Activated CD4-positive, alpha-beta T cell treated with anti-CD3 and anti-CD28 coated beads for 24 hours (primary cell): ENCODE measurements around the gene CLN6.
"Not testable (repeated sequence)": the region's sequence is repeated elsewhere in the genome, so short reads cannot be mapped to it uniquely, and the experiment has no call there.

Experiments used
- DNase-seq, 2 donors: peaks; one replicate each; pipeline ENCODE4 v3.0.0-alpha.2; 2020; ENCODE audit warnings: low read depth in 2 of 2

Gene CLN6

DNA sequence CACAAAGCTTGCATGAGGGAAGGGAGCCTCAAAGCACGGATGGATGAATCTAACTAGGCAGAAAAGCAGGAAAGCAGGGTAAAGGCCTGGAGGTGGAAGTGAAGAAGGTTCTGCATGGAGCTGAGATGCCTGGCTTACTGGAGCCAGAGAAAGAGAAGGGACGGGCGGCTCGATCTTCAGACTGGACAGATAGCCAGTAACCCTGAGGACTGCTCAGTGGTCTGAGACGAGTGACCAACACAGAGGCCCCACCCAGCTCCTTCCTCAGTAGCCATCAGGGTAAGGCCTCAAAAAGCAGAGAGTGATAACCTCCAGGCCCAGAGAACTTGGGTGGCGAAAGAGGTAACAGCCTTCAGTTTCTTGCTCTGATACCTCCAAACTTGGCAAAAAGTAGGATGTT is 6.4 kb downstream of the CLN6 start:
- no peak for DNase-seq

DNA sequence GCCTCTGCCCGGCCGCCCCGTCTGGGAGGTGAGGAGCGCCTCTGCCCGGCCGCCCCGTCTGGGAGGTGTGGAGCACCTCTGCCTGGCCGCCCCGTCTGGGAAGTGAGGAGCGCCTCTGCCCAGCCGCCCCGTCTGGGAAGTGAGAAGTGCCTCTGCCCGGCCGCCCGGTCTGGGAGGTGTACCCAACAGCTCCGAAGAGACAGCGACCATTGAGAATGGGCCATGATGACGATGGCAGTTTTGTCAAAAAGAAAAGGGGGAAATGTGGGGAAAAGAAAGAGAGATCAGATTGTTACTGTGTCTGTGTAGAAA is 7.1 kb downstream of the CLN6 start:
- DNase-seq: not testable (repeated sequence)

DNA sequence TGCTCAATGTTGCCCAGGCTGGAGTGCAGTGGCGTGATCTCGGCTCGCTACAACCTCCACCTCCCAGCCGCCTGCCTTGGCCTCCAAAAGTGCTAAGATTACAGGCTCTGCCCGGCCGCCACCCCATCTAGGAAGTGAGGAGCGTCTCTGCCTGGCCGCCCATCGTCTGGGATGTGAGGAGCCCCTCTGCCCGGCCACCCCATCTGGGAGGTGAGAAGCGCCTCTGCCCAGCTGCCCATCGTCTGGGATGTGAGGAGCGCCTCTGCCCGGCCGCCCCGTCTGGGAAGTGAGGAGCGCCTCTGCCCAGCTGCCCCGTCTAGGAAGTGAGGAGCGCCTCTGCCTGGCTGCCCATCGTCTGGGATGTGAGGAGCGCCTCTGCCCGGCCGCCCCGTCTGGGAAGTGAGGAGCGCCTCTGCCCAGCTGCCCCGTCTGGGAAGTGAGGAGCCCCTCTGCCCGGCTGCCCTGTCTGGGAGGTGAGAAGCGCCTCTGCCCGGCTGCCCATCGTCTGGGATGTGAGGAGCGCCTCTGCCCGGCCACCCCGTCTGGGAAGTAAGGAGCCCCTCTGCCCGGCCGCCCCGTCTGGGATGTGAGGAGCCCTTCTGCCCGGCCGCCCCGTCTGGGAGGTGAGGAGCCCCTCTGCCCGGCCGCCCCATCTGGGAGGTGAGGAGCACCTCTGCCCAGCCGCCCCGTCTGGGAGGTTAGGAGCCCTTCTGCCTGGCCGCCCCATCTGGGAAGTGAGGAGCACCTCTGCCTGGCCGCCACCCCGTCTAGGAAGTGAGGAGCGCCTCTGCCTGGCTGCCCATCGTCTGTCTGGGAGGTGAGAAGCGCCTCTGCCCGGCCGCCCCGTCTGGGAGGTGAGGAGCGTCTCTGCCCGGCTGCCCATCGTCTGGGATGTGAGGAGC is 7.7 kb downstream of the CLN6 start:
- not testable (repeated sequence) for DNase-seq

DNA sequence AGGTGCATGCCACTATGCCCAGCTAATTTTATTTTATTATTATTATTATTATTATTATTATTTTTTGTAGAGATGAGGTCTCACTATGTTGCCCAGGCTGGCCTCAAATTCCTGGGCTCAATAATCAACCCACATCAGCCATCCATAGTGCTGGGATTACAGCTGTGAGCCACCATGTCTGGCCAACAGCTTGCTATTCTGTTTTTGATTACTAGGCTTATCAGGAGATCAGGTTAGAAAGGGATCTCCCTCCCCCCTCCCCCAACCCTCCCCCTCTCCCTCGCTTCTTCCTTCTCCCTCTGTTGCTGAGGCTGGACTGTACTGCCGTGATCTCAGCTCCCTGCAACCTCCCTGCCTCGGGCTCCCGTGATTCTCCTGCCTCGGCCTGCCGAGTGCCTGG is 8.6 kb downstream of the CLN6 start:
- no peak for DNase-seq

DNA sequence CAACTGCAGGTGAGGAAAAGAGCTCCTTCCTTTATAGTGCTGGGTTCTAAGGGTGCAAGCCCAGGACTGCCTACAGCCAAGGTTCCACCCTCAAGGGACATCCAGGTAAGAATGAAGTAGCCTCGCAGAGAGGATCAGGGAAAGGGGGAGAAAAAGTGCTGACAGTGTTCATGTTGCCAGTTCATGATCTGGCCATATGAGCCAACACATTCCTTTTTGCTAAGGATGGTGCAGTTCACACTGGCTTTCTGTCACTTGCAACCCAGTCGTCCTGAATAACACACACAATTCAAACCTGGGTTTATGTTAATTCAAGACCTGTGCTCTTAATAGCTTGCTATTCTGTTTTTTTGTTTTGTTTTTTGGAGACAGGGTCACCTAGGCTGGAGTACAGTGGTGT is 9.0 kb downstream of the CLN6 start:
- no peak for DNase-seq

DNA sequence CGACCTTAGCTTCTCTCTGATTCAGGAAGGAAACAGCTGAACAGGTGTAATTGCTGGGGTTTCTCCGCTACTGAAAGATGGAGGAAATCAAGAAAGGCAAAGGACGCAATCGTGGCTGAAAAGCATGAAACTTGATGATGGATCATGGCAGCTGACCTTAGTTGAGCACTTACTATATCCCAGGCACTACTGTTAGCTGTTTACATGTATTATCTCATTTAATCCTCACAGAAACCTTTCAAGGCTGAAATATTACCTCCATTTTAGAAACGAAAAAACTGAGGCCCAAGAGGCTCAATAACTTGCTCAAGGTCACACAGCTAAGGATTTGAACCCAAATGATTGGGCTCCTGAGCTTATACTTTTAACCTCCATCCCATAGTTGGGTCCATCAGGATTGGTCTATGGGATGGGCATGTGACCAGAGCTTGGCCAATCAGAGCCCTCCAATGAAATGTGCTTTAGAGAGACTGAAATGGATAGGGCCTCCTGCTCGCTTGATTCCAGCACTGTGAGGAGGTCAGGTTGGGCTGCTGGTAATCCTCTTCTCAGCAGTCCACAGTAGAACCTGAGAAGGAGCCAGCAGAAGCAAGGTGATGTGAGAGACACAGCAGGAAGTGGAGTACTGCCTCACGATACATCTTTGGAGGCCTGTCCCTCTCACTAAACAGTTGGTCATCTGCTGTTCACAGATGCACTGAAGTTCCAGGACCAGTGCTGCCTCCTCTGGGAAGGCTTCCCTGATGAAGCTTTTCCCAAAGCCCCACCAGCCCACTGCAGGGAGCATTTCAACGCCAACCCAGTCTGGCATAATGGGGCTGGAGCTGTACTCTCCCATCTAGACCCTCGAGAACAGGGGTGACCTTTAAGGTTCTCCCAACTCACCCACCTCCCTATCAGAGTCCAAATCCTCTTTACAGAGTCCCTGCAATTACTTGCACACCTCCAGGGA is 10.4 kb downstream of the CLN6 start:
- no peak for DNase-seq

DNA sequence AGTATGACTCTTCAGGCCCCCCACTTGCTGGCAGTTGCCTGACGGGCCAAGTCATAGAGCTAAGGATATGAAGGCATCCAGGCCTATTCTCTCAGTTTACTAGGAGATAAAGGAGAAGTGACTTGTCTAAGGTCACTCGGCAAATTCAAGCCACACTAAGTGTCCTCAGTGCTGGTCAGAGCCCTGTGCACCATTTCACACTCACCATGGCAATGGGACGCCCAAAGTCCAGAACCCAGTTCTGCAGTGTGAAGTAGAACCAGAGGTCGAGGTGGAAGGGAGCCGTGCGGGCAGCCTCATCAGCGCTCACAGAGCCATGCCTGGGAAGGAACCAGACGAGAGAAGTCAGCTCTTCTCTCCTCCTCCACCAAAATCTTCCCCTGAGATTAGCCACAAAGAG is 11.2 kb downstream of the CLN6 start:
- DNase-seq: no peak

DNA sequence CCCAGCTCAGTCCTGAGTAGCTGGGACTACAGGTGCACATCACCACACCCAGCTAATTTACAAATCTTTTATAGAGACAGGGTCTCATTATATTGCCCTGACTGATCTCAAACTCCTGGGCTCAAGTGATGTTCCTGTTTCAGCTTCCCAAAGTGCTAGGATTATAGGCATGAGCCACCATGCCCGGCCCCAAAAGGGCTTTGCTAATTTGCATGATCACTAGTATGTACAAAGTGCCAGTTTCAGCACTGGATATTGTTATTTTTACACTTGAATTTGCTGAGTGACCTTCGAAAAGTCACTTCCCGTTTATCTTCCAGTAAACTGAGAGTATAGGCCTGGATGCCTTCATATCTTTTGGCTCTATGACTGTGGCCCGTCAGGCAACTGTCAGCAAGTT is 12.2 kb downstream of the CLN6 start:
- no peak for DNase-seq

DNA sequence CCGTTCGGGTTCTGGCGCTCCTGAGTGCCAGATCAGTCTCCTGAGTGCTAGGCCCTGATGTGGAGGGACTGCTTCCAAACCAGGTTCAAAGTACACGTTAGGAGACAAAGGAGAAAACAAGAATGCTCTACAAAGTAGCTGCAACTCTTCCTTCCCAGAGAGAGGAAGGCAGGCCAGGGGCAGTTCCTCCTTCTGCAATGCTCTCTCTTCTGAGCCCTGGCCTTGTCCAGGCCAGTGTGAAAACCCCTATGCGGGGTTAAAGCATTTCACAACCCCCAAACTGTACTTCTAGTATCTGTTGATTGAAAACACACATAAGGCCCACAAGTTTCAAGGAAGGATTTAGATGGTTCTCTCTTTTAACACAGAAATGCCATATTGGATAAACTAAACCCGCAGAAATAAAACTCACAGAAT is 14.7 kb downstream of the CLN6 start:
- no peak for DNase-seq

DNA sequence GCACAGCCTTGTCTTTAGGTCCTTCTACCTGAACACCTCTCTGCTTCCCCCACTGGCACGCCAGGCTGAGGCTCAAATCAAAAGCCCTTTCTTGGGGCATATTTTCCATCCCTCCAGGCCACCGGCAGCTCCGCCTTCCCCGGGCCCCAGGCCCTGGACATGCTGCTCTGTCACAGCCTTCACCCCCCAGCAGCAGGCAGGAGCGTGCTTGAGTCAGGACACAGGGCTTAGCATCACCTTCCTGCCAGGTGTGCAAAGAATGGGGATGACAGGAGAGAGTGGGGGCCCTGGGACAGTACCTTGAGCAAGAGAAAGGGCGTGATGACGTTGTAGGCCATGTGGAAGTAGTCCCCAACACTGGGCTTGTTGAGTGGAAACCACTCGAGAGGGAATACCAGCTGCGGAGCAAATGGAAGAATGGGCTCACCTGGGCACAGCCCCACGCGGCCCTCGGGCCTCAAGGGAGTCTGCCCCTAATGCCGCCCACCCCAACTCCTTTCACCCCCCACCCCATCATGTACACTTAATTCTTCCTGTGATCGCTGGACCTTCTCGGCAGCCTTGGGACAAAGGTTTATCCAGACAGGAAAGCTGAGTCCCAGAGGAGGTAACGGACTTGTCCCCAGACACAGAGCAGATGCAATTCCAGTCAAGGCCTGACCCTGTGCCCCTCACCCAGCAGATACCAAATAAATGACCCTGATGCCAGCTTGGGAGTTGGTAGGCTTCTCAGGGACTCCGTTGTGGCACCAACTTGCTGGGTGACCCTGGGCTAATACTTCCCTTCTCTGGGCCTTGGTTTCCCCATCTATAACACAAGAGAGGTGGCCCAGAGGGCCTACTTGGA is 15.3 kb downstream of the CLN6 start:
- no peak for DNase-seq

DNA sequence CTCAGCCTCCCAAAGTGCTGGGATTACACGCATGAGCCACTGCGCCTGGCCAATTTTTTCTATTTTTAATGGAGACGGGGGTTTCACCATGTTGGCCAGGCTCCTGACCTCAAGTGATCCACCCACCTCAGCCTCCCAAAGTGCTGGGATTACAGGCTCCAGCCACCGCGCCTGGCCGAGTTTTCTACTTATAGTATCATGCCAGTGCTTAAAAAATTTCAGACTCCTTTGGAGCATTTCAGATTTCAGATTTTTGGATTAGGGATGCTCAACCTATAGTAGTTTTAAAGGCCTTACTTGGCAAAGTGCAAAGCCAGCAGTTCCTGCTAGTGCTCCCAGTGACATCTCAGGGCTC is 16.1 kb downstream of the CLN6 start:
- DNase-seq: not testable (repeated sequence)

DNA sequence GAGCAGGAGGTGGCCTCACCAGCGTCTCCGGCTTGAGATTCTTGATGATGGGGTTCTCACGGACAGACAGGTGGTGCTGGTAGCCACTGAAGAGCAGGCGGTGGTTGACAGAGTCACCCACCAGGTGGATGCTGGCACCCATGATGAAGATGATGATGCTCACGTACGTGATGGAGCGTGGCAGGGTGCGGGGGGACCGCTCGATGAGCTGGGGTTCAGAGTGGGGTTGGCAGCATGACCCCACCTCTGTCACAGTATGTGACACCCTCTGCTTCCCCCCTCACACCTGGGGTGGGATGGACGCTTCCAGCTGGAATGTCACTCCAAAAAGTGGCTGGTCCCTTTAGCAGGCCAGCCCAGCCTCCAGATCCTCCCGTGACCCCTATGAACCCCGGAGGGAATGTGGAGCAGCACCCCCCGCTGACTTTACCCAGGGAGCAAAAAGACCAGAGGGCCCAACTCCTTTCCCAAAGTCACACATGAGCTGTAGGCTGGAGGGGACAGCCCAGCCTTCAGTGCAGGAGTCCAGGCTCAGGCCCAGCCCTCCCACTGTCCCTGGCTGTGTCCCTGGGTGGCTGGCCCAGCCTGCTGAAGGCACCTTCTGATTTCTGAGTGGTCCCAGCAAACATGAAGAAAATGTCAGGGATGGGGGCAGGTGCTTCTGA is 17.7 kb downstream of the CLN6 start:
- DNase-seq: no peak

DNA sequence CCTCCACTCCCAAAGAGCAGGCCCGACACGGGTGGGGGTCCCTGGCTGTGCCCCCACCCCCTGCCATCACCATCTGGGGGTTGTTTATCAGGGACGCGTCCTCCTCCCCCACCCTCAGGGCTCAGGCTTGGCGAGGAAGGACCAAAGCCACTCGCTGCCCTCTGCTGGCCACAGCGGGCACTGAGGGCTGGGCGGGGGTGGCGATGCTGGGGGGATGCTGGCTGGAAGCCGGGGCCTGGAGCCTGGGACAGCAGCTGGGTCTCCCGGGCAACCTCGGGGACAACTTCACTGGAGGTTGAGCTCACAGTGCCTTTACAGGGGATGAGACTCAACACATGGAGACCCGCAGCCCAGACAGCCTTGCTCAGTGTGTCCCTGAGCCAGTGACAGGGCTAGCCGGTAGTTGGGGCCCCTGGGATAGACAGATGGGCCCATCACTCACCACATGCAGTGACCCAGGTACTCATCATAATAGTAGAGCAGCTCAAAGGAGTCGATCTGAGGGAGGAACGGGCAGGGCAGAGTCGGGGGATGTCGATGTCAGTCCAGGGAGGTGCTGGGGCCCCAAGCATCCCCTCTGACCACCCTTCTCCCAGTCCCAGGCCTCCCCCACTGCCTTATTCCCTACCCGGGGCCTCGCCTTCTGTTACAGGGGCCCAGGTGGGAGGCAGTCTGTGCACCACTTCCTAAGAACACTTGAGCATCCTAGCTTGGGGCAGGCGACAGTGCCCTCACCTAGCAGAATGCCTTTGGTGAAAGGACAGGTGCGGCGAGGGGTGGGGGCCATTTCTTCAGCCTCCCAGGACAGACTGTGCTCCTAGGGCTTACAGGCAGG is 18.5 kb downstream of the CLN6 start:
- DNase-seq: peak; percentile 42 to 43

DNA sequence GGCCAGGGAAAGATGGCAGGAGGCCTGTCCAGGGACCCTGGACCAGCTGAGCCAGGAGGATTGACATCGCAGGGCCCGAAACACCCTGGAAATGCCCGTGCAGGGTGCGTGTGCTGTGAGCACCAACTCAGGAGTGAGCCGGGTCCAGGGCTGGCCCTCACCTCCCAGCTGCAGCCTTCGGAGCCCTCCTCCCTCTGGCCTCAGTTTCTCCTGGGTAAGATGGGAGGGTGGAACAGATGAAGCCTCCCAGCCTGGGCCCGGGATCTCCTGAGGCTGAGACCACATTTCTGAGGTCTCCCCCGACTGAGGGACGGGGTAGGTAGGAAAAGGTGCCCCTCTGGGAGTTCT is 19.1 kb downstream of the CLN6 start:
- no peak for DNase-seq

DNA sequence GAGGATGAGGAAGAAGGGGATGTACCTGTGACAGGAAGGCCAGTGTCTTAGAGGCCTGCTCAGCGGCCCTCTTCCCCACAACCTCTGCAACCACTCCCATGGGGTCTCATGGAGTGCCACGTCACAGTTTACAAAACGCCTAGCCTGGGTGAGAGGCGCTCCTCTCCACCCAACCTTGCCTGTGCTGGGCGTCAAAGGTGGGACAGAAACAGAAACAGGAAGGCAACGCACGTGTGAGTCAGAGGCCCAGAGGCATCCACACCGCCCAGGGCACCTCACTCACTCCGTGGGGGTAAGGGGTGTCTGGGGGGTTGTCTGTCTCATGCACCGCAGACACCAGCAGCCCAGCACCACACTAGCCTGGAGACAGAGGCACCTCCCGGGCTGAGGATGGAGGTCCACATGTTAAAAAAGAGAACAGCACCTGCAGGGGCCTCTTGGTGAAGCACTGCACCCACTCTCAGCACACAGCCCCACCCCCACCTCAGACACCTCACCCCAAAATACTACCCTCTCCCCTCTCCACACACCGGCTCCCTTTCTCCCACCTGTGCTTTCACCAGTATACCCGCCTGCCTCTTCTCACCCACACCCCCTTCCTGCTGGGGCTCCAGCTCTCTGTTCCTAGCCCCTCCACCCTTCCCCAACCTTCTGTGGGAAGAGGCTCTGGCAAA is 19.7 kb downstream of the CLN6 start:
- DNase-seq: peak in 1 of 2 donors; percentile 28

DNA sequence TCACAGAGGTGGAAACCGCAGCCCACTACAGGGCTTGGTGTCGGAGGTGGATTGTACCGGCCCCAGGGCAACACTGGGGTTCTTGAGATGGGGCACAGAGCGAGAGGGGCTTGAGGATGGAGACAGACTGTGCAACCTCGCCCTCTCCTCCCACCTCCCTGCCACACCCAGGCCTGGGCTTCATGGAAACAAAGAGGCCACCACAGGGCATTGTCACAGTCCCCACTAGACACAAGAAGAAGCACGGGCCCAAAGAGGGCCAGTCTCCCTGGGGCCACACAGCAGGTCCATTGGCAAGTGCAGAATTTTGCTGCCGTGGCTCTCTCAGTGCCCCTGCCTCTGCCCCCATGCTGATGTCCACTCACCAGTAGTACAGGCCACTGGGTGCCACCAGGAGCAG is 20.3 kb downstream of the CLN6 start:
- DNase-seq: no peak

DNA sequence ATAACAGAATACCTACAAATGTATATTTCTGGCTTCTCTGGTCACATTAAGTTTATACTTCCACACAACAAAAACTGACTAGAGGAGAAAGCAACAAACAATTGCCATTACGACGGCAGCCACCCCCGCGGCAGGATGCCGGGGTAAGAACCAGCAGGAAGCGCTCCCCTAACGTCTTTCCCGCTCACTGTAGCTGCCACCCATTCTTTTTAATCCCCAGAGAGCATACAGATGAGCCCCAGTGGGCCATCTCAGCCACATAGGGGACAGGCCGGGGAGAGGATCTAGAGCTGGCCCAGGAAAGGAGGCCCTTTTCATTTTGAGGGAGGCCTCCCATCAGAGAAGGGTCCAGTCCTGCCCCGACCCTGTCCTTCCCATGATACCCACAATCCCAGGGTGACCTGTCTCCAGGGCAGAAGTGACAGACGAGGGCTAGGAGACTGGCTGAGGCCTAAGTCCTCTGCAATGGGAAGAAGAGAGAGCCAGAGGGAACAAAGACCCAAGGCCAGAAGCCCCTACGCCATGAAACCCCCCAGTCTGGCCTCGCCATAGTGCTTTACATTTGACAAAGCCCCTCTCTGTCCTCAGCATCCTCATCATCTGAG is 20.8 kb downstream of the CLN6 start:
- DNase-seq: no peak

DNA sequence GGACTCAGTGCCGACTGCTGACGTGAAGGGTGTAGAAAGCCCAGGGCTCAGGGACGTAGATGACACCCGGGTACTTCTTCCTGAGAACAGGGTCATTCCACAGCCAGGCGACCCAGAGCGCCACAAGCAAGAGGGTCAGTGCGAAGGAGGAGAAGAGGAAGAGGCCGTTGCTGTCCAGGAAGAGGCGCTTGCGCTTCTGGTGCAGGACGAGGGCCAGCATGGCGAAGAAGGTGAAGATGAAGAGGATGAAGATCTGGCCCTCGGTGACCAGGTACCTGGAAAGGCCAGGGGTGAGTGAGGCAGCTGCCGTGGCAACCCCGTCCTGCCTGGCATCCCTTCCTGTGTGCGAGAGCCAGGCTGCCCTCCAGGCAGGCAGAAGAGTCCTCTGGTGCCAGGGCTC is 21.4 kb downstream of the CLN6 start:
- DNase-seq: no peak

DNA sequence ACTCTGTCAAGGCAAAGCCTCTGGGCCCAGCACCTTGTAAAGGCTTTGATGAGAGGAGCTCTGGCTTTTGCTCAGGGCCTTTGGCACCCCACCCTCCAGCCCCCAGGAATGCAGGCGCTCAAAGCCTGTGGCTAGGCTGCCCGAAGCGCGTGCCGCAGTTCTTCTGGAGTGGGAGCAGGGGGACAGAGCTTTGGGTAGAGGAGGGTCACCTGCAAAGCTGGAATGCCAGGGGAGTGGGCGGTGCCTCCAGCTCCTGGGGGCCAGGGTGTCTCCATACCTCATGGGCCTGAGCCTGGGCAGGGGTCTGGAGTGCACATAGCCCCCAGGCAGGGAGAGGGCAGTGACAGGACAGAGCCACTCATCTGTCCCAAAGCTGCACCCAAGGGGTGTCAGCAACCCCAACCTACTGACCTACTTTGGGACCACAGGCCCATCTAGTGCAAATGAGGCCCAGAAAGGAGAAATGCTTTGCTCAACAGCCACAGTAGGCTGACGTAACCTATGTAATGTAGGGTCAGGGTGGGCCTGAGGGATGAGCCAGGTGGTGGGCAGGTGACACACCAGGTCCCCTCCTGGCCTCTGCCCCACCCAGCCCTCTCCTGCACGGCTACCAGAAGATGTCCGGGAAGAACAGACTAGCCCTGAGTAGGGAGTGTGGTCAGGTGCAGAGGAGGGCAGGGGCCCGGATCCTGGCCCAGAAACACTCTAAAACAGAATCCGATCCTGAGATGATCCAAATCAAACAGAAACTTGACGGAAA is 22.2 kb downstream of the CLN6 start:
- no peak for DNase-seq
